IPS DF 6.9 (cell line): ENCODE measurements around the gene CLEC2D.
"Not testable (repeated sequence)": the region's sequence is repeated elsewhere in the genome, so short reads cannot be mapped to it uniquely, and the experiment has no call there.

Source experiments
- DNase-seq: peaks from one replicate; pipeline ENCODE4 v3.0.0-alpha.2; 2013; ENCODE audit warnings: low read depth, low spot score
- H3K27ac ChIP-seq: one replicate; pipeline ENCODE4 v1.5.1; 2013; ENCODE audit warnings: low read length, control low read depth
- H3K27me3 ChIP-seq: 2 replicates; pipeline ENCODE4 v1.6.1; 2013; ENCODE audit warnings: mild to moderate bottlenecking, low read length; ENCODE audit not compliant: control insufficient read depth, insufficient read depth
- H3K36me3 ChIP-seq: 2 replicates; pipeline ENCODE4 v1.6.1; 2013; ENCODE audit warnings: low read length; ENCODE audit not compliant: control insufficient read depth, insufficient read depth
- H3K4me1 ChIP-seq: 2 replicates; pipeline ENCODE4 v1.6.1; 2013; ENCODE audit warnings: low read length; ENCODE audit not compliant: control insufficient read depth, insufficient read depth
- H3K4me3 ChIP-seq: 2 replicates; pipeline ENCODE4 v1.5.1; 2013; ENCODE audit warnings: mild to moderate bottlenecking, low read length
- H3K9me3 ChIP-seq: 2 replicates; pipeline ENCODE4 v1.6.1; 2013; ENCODE audit warnings: low read length, inconsistent platforms; ENCODE audit not compliant: control insufficient read depth, insufficient read depth
- WGBS: extraction: QIAGEN DNeasy Blood & Tissue Kit; methylation state at CpG from one replicate; pipeline ENCODE4 v1.1.7; 2013; ENCODE audit warnings: mixed read lengths, missing lambda C conversion rate; ENCODE audit not compliant: insufficient read length, insufficient coverage; 5-methylcytosine and 5-hydroxymethylcytosine counted together

CLEC2D gene

DNA sequence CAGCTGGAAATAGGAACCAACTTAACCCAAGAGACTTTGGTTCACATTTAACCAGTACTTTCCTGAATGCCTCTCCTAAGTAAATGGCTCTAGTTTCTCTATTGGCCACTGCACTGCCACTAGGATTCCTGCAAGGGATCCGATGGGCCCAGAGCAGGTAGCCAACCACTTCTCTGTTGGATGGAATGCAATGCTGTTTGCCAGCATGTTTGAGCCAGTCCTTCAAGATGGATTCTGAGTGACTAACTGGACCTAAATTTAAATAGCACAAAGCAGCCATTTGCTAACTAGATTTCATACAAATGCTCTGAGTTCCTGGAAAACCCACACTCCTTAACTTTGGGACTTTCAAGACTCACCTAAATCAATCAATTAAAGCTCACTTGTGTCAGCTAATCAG is 9.5 kb upstream of the CLEC2D start:
- Histone ChIP-seq H3K9me3 (no peaks in the 10 kb centered on the region), H3K36me3 (peaks cover 8% of the 10 kb centered on the region; the same call in 1 of the 2 replicates), H3K4me1 (no peaks in the 10 kb centered on the region), H3K27ac (no peak overlapping the region), H3K4me3 (no peak overlapping the region), H3K27me3 (no peaks in the 10 kb centered on the region)
- no peak for DNase-seq
- no CpG with 5 or more reads among the region's 1 CpG for WGBS

DNA sequence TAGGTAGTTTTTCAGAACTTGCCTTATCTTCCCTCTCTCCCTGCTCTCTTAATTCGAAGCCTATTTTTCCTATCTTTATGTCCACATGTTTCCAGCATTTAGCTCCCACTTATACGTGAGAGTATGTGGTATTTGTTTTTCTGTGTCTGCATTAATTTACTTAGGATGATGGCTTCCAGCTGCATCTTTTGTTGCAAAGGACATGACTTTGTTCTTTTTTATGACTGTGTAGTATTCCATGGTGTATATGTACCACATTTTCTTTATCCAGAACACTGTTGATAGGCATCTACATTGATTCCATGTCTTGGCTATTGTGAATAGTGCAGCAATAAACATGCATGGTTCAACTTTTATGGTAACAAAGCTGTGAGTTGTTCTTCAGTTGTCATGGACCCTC is 7.8 kb upstream of the CLEC2D start:
- Histone ChIP-seq H3K4me1 (no peaks in the 10 kb centered on the region), H3K36me3 (peaks cover 8% of the 10 kb centered on the region; the same call in 1 of the 2 replicates), H3K27me3 (no peaks in the 10 kb centered on the region), H3K9me3 (no peaks in the 10 kb centered on the region), H3K27ac (no peak overlapping the region), H3K4me3 (no peak overlapping the region)
- DNase-seq, result no peak
- WGBS, result no CpG with 5 or more reads among the region's 2 CpGs

DNA sequence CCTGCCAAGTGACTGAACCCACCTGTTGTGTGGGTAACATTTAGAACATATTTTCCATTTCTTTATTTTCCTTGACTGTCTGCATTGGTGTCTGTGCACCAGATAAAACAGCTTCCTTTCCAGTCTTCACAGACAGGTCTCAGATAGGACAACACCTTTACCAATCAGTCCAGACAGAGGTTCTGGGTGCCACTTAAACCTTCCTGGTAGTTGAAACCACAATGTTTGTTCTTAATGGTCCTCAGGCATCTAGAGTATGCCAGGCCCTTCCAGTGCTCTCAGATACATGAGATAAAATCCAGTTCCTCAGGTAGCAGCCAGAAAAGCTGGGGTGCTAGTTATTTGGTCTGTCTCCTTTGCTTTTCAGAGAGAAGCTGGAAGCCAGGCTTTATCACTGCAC is 7.0 kb upstream of the CLEC2D start:
- Histone ChIP-seq H3K36me3 (peaks cover 5% of the 10 kb centered on the region; the same call in 1 of the 2 replicates), H3K4me1 (no peaks in the 10 kb centered on the region), H3K9me3 (no peaks in the 10 kb centered on the region), H3K4me3 (no peak overlapping the region), H3K27me3 (no peaks in the 10 kb centered on the region), H3K27ac (no peak overlapping the region)
- DNase-seq, result no peak

DNA sequence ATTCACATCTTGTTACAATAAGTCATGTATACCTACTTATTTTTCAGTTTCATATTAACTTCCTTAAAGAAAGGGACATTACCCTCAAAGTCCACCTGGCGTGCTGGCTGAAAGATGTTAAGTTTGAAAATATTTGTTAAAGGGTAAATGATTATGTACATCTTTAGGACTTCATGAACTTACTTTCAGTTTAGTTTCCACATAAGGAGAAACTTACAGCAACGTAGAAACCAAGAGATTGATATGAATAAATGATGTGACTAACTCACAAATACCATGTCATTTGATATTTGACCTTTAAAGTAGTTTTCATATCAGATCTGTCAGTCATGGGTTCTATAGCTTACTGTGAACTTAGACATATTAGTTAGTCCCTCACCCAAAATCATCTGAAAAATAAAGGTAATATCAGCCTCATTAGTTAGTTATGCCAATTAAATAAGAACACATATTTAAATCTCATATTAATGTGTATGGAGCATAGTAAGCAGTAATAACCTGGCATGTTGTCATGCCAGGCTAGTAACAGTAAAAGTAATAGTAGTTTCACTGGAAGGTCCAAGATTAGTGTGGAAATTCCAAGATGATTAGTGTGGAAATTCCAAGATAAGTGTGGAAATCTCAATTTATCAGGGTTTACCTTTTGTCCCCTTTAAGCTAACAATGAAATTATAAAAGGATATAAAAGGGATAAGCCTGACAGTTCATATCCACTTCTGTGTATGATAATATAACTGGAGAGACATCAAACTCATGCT is 1.9 kb upstream of the CLEC2D start:
- Histone ChIP-seq H3K27me3 (no peaks in the 10 kb centered on the region), H3K27ac (no peak overlapping the region), H3K36me3 (no peaks in the 10 kb centered on the region), H3K4me3 (no peak overlapping the region), H3K4me1 (no peaks in the 10 kb centered on the region), H3K9me3 (no peaks in the 10 kb centered on the region)
- no CpG with 5 or more reads among the region's 2 CpGs for WGBS
- DNase-seq, result no peak

DNA sequence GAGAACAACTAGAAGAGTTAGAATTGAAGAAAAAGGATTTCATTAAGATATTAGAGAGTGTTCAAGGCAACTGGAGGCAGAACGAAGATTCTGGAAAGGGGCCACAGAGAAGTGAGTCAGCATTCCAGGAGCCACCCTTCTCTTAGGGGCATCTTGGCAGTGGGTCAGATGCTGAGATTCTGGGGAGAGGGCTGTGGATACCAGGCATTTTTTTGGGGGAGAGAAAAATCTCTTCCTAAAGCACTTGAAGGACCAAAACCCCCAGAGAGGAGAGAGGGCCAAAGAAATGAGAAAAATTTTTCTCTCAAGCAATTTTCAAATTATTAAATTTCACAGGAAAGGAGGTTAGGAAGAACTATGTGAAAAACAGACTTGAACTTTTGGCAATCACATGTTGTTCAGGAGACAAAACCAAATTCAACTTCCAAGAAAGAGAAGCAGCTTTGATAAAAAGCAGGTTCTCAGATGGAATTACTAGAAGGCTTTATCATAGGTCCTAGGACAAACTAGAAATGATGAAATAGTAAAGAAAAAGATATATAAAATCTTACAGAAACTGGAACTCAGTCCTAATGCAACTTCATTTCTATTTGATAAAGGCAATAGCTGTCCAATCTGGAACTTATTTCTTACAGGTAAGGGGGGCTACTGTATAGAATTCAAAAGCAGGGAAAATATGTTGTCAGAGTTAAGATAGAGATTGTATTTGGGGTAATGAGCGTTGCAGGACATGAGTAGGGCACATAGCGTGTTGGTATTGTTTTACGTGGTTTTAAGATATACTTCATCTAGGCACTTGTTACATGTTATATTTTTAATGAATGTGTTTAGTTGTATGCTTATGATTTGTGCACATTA is 1.1 kb upstream of the CLEC2D start:
- no peak for DNase-seq
- Histone ChIP-seq H3K27ac (no peak overlapping the region), H3K9me3 (no peaks in the 10 kb centered on the region), H3K4me1 (no peaks in the 10 kb centered on the region), H3K36me3 (no peaks in the 10 kb centered on the region), H3K4me3 (no peak overlapping the region), H3K27me3 (no peaks in the 10 kb centered on the region)
- WGBS, result 100% methylated on average over 2 of the region's 4 CpGs

DNA sequence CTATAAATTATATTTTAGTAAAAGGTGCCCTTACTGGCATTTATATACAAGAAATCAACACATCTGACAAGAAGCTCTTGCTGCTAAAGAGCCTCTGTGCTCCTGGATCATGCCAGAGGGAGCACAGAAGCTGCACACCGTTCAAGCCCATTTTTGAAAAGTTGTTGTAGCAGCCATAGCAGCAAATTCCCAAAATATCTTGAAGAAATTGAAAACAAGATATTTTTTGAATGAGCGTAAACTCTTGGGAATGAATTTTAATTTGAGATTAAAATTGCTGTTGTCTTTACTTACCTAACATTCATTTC is 540 bp upstream of the CLEC2D start:
- no peak for DNase-seq
- no peak overlapping the region for H3K27ac ChIP-seq
- H3K27me3 ChIP-seq, result no peaks in the 10 kb centered on the region
- no peaks in the 10 kb centered on the region for H3K4me1 ChIP-seq
- H3K36me3 ChIP-seq, result no peaks in the 10 kb centered on the region
- H3K4me3 ChIP-seq, result no peak overlapping the region
- no CpG with 5 or more reads among the region's 2 CpGs for WGBS
- no peaks in the 10 kb centered on the region for H3K9me3 ChIP-seq

DNA sequence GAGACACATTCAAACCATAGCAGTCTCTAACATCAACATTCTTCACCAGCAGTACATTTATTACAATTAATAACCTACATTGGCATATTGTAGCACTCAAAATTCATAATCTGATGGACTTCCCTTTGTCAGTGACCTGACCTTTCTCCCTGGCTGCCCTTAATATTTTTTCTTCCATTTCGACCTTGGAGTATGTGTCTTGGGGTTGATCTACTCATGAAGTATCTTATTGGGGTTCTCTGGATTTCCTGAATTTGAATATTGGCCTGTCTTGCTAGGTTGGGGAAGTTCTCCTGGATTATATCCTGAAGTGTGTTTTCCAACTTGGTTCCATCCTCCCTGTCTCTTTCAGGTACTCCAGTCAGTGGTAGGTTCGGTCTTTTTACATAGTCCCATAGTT is 2.8 kb downstream of the CLEC2D start:
- not testable (repeated sequence) for H3K36me3 ChIP-seq, H3K27me3 ChIP-seq, H3K4me1 ChIP-seq, H3K27ac ChIP-seq, DNase-seq, H3K4me3 ChIP-seq, H3K9me3 ChIP-seq
- no CpG with 5 or more reads among the region's 2 CpGs for WGBS

DNA sequence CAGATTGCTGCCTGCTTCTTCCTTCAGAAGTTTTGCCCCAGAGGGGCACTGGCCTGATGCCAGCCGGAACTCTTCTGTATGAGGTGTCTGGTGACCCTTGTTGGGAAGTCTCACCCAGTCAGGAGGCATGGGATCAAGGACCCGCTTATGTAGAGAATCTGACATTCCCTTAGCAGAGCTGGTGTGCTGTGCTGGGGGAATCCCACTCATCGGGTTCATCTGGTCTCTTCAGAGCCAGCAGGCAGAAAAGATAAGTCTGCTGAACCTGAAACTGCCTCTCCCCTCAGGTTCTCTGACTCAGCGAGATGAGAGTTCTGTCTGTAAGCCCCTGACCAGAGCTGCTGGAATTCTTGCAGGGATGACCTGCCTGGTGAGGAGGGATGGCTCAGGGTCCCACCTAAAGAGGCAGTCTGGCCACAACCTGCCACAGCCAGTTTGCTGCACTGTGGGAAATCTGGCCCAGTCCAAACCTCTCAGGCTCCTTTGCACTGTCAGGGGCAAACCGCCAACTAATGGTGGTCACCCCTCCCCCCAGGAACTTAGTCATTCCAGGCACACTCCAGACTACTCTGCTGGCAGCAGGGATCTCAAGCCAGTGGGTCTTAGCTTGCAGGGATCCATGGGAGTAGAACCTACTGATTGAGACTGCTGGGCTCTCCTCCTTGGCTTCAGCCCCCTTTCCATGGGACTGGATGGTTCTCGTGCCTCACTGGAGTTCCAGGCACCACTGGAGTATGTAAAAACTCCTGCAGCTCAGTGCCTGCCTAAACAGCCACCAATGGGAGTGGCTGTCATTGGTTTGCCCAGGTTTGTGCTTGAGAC is 4.1 kb downstream of the CLEC2D start:
- H3K27ac ChIP-seq, result no peak overlapping the region
- no peak for DNase-seq
- H3K36me3 ChIP-seq, result no peaks in the 10 kb centered on the region
- H3K27me3 ChIP-seq, result no peaks in the 10 kb centered on the region
- H3K9me3 ChIP-seq, result no peaks in the 10 kb centered on the region
- whole genome bisulfite sequencing, result no CpG with 5 or more reads among the region's 6 CpGs
- H3K4me1 ChIP-seq, result no peaks in the 10 kb centered on the region
- no peak overlapping the region for H3K4me3 ChIP-seq

DNA sequence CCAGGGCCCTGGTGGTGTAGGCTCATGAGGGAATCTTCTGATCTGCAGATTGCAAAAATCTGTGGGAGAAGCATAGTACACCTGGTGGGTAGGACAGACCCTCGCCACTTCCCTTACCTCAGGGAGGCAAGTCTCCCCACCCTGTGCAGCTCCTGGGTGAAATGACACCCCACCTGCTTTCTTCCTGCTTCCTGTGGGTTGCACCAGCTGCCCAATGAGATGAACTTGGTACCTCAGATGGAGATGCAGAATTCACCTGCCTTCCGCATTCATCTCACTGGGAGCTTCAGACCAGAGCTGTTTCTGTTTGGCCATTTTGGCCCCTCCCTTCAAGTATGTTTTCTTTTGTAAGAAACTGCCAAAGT is 4.7 kb downstream of the CLEC2D start:
- WGBS, result no CpG with 5 or more reads among the region's 2 CpGs
- DNase-seq, result no peak
- H3K4me1 ChIP-seq, result no peaks in the 10 kb centered on the region
- H3K27me3 ChIP-seq, result no peaks in the 10 kb centered on the region
- no peaks in the 10 kb centered on the region for H3K36me3 ChIP-seq
- no peak overlapping the region for H3K27ac ChIP-seq
- no peak overlapping the region for H3K4me3 ChIP-seq
- no peaks in the 10 kb centered on the region for H3K9me3 ChIP-seq

DNA sequence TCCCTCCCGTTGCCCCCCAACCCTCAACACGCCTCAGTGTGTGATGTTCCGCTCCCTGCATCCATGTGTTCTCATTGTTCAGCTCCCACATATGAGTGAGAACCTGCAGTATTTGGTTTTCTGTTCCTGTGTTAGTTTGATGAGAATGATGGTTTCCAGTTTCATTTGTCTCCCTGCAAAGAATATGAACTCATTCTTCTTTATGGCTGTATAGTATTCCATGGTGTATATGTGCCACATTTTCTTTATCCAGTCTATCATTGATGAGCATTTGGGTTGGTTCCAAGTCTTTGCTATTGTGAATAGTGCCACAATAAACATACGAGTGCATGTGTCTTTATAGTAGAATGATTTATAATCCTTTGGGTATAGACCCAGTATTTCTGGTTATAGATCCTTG is 13.0 kb downstream of the CLEC2D start:
- not testable (repeated sequence) for H3K9me3 ChIP-seq, H3K27ac ChIP-seq, H3K4me1 ChIP-seq, H3K36me3 ChIP-seq, DNase-seq, H3K4me3 ChIP-seq, H3K27me3 ChIP-seq
- WGBS, result no CpG with 5 or more reads among the region's 4 CpGs
